ENCODE results near the gene RAP1GDS1. TPM values are rescaled to one million over a fixed set of nuclear protein-coding genes. Genes with fewer than 3 reads are reported as not detected.

The RAP1GDS1 gene
- total RNA-seq, 1 experiment from 2014 or later: 40.8 TPM

GRCh38 chr4:98406819-98407218 lies 145.6 kb downstream of the RAP1GDS1 start:
- no peaks in the 10 kb centered on the region for H3K79me2 ChIP-seq (ENCODE audit: insufficient read depth, low read length)
- H3K9ac ChIP-seq (ENCODE audit: low read length): no peak overlapping the region
- no peak overlapping the region for H3K4me2 ChIP-seq (ENCODE audit: low read length)
- no peak overlapping the region for H3K4me3 ChIP-seq (replicated peaks in 1 of 2; ENCODE audit: low read depth in 1 of 2, low read length in 2 of 2)
- intact Hi-C loops (cut with micrococcal nuclease): no loop called here
- TF ChIP-seq ZBTB33 (IDR thresholded peaks at IDR 0.05; ENCODE audit: extremely low read depth, insufficient replicate concordance, low read length) (no peak), MAX (IDR thresholded peaks at IDR 0.05) (no peak), ZNF274 (IDR thresholded peaks at IDR 0.05; ENCODE audit: low read depth, low read length) (no peak)
- ChIA-PET RAD21 (ENCODE audit: low non-redundant PET in 1 of 2, low total read pairs in 2 of 2, uncharacterized antibody in 2 of 2, unreplicated experiment in 2 of 2) (no interaction called here), CTCF (no interaction called here), POLR2A (no interaction called here)
- H3K27ac ChIP-seq (ENCODE audit: low read depth, low read length): no peak overlapping the region
- H3K27me3 ChIP-seq (ENCODE audit: insufficient read depth, low read length): no peaks in the 10 kb centered on the region
- H3K9me2 ChIP-seq (ENCODE audit: insufficient read depth): no peaks in the 10 kb centered on the region
- no TSS peak for BruUV-seq (replicated peaks)
- no peaks in the 10 kb centered on the region for H3K36me3 ChIP-seq (ENCODE audit: control insufficient read depth in 1 of 2, insufficient read depth in 2 of 2, low read length in 2 of 2)
- H2AFZ ChIP-seq (ENCODE audit: low read depth, low read length, poor library complexity, severe bottlenecking): no peak overlapping the region
- H3K9me3 ChIP-seq (ENCODE audit: control insufficient read depth in 1 of 2, insufficient read depth in 1 of 2, low read depth in 1 of 2, low read length in 2 of 2): no peaks in the 10 kb centered on the region
- H3K4me1 ChIP-seq (ENCODE audit: control insufficient read depth in 1 of 2, insufficient read depth in 2 of 2, low read length in 2 of 2): no peaks in the 10 kb centered on the region
- no peak for ATAC-seq
- DNase-seq (ENCODE audit: low read depth, low spot score): no peak
- no peaks in the 10 kb centered on the region for H4K20me1 ChIP-seq (ENCODE audit: insufficient read depth)

GRCh38 chr4:98411731-98412130 lies 150.5 kb downstream of the RAP1GDS1 start:
- intact Hi-C loops (cut with micrococcal nuclease): no loop called here

More at GRCh38 chr4:98411731-98412130, 150.5 kb downstream of the RAP1GDS1 start:
- DNase-seq (ENCODE audit: low read depth, low spot score) (no peak), ATAC-seq (no peak)
- Histone ChIP-seq H3K9me2 (ENCODE audit: insufficient read depth) (no peaks in the 10 kb centered on the region), H3K27me3 (ENCODE audit: insufficient read depth, low read length) (no peaks in the 10 kb centered on the region), H3K4me1 (ENCODE audit: control insufficient read depth in 1 of 2, insufficient read depth in 2 of 2, low read length in 2 of 2) (no peaks in the 10 kb centered on the region), H2AFZ (ENCODE audit: low read depth, low read length, poor library complexity, severe bottlenecking) (no peak overlapping the region), H3K36me3 (ENCODE audit: control insufficient read depth in 1 of 2, insufficient read depth in 2 of 2, low read length in 2 of 2) (no peaks in the 10 kb centered on the region), H3K4me2 (ENCODE audit: low read length) (no peak overlapping the region), H3K79me2 (ENCODE audit: insufficient read depth, low read length) (no peaks in the 10 kb centered on the region), H3K4me3 (replicated peaks in 1 of 2; ENCODE audit: low read depth in 1 of 2, low read length in 2 of 2) (no peak overlapping the region), H3K9me3 (ENCODE audit: control insufficient read depth in 1 of 2, insufficient read depth in 1 of 2, low read depth in 1 of 2, low read length in 2 of 2) (no peaks in the 10 kb centered on the region; a peak in 1 of 4 replicates), H4K20me1 (ENCODE audit: insufficient read depth) (no peaks in the 10 kb centered on the region), H3K9ac (ENCODE audit: low read length) (no peak overlapping the region), H3K27ac (ENCODE audit: low read depth, low read length) (no peak overlapping the region)
- ChIA-PET CTCF (no interaction called here), POLR2A (no interaction called here), RAD21 (ENCODE audit: low non-redundant PET in 1 of 2, low total read pairs in 2 of 2, uncharacterized antibody in 2 of 2, unreplicated experiment in 2 of 2) (no interaction called here)
- BruUV-seq (replicated peaks): no TSS peak
- no peak for TF ChIP-seq REST (IDR thresholded peaks at IDR 0.05; ENCODE audit: low read depth)
- TF ChIP-seq CEBPB (IDR thresholded peaks at IDR 0.05; ENCODE audit: low read depth): no peak
